ENCODE data around the gene ZNF860.

Gene ZNF860

DNA sequence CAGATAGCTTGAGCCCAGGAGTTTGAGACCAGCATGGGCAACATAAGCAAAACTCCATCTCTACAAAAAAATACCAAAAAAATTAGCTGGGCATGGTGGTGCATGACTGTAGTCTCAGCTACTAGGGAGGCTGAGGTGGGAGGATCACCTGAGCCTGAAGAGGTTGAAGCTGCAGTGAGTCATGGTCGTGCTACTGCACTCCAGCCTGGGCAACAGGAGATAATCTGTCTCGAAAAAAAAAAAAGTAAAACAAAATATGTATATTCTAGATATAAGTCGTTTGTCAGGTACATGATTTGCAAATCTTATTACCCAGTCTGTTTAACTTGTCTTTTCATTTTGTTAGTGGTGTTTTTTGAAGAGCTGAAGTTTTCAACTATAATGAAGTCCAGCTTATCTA lies 40.2 kb downstream of the ZNF860 start:
- Histone ChIP-seq H3K27ac (no peak overlapping the region), H3K4me3 (ENCODE audit: low read depth, low read length) (no peak overlapping the region), H3K36me3 (replicated peaks) (no peaks in the 10 kb centered on the region), H3K27me3 (replicated peaks) (no peaks in the 10 kb centered on the region)
- DNase-seq = no peak
- no peak for TF ChIP-seq CTCF (IDR thresholded peaks at IDR 0.05; ENCODE audit: low read depth, low read length, missing control alignments)
- in situ Hi-C loops (cut with HindIII; ENCODE audit: low pct_ligation_motif_present, low sequenced_read_pairs) = no loop called here

DNA sequence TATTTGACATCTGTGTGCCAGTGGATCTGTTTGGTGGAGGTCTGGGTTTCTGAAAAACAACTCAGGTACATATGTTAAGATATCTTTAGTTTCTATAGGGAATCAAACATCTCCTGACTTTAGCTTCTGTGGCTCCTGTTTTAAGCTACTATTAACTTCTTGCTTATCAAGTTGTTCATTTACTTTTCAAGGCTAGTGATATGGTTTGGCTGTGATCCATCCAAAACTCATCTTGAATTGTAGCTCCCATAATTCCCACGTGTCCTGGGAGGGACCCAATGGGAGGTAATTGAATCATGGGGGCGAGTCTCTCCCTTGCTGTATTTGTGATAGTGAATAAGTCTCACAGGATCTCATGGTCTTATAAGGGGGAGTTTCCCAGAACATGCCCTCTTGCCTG lies 41.4 kb downstream of the ZNF860 start:
- in situ Hi-C loops (cut with HindIII; ENCODE audit: low pct_ligation_motif_present, low sequenced_read_pairs) = no loop called here

DNA sequence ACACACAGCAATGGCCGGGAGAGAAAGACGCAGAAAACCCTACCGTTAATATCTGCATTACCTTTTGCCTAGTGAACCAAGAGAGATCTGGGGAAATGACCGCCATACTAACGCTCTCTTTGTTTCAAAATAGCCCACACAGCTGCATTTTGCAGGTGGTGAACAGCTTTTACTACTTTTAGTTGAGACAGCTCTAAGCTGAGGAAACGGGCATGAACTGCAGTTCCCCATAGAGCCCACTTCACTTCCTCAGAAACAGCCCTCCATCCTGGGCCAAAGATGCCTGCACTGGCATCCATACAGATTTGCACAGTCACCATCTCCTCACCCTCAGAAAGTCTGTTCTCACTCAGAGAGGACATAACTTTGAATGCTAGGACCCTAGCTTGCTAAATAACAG lies 45.0 kb downstream of the ZNF860 start:
- Histone ChIP-seq H3K4me3 (ENCODE audit: low read depth, low read length) (no peak overlapping the region), H3K27me3 (replicated peaks) (no peaks in the 10 kb centered on the region), H3K36me3 (replicated peaks) (no peaks in the 10 kb centered on the region), H3K27ac (no peak overlapping the region)
- in situ Hi-C loops (cut with HindIII; ENCODE audit: low pct_ligation_motif_present, low sequenced_read_pairs) = no loop called here
- no peak for DNase-seq
- TF ChIP-seq CTCF (IDR thresholded peaks at IDR 0.05; ENCODE audit: low read depth, low read length, missing control alignments) = no peak

More for the DNA sequence above, 41.4 kb downstream of the ZNF860 start:
- Histone ChIP-seq H3K27me3 (replicated peaks) (no peaks in the 10 kb centered on the region), H3K4me3 (ENCODE audit: low read depth, low read length) (no peak overlapping the region), H3K36me3 (replicated peaks) (no peaks in the 10 kb centered on the region), H3K27ac (no peak overlapping the region)
- DNase-seq = no peak
- no peak for TF ChIP-seq CTCF (IDR thresholded peaks at IDR 0.05; ENCODE audit: low read depth, low read length, missing control alignments)

GRCh38 chr3:32037932-32038267 lies 56.4 kb downstream of the ZNF860 start:
- Histone ChIP-seq H3K27ac (no peak overlapping the region), H3K4me3 (ENCODE audit: low read depth, low read length) (no peak overlapping the region), H3K36me3 (replicated peaks) (no peaks in the 10 kb centered on the region), H3K27me3 (replicated peaks) (no peaks in the 10 kb centered on the region)
- in situ Hi-C loops (cut with HindIII; ENCODE audit: low pct_ligation_motif_present, low sequenced_read_pairs) = no loop called here
- DNase-seq = no peak
- no peak for TF ChIP-seq CTCF (IDR thresholded peaks at IDR 0.05; ENCODE audit: low read depth, low read length, missing control alignments)

DNA sequence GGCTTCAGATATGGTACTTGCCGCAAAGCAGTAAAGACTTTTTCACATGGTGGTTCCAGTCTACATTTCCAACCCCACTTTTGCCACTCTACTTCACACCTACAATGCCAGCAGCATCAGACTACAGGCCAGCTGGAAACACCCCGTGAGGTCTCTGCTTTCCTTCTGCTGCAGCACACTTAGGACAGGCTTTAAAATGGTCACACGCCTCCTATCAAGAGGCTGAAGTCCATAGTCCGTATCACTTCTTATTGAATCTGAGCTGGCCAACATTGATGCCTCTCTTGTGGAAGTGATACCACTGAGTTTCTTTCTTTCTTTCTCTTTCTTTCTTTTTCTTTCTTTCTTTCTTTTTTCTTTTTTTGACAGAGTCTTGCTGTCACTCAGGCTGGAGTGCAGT lies 59.8 kb downstream of the ZNF860 start:
- no peak overlapping the region for H3K4me3 ChIP-seq (ENCODE audit: low read depth, low read length)
- TF ChIP-seq CTCF (IDR thresholded peaks at IDR 0.05; ENCODE audit: low read depth, low read length, missing control alignments) = no peak
- H3K27me3 ChIP-seq (replicated peaks) = no peaks in the 10 kb centered on the region
- DNase-seq = no peak
- in situ Hi-C loops (cut with HindIII; ENCODE audit: low pct_ligation_motif_present, low sequenced_read_pairs) = no loop called here
- H3K27ac ChIP-seq = no peak overlapping the region
- H3K36me3 ChIP-seq (replicated peaks) = no peaks in the 10 kb centered on the region
